Kidney (tissue), 14 donors: ENCODE results near the gene NIBAN1. TPM values are rescaled to one million over a fixed set of nuclear protein-coding genes. Genes with fewer than 3 reads are reported as not detected.
A peak's percentile ranks its signal among the peaks of the same experiment; 100 is the strongest.

ENCODE experiments used
- DNase-seq, 5 donors: peaks; one replicate each; pipeline ENCODE4 v3.0.0-alpha.2; 2013 to 2020
- FAIRE-seq: peaks from 2 replicates; lab custom pipeline; 2012; peaks lifted over from hg19 to GRCh38; lab: Jason Lieb, UNC
- H3K27ac ChIP-seq, 2 donors: one replicate each; pipeline ENCODE4 v1.7.0; 2013; ENCODE audit warnings: low read depth in 2 of 2, low read length in 2 of 2, inconsistent platforms in 1 of 2
- H3K27me3 ChIP-seq: one replicate; pipeline ENCODE4 v1.7.1; 2013; ENCODE audit warnings: low read length, inconsistent platforms; ENCODE audit not compliant: control insufficient read depth, insufficient read depth
- H3K36me3 ChIP-seq, 3 donors: one replicate each; pipeline versions ENCODE4 v1.7.0 to v1.7.1; 2013; ENCODE audit warnings: low read length in 3 of 3, control low read depth in 1 of 3, inconsistent platforms in 1 of 3; ENCODE audit not compliant: insufficient read depth in 3 of 3, control insufficient read depth in 2 of 3
- H3K4me1 ChIP-seq, 3 donors: one replicate each; pipeline versions ENCODE4 v1.7.0 to v1.7.1; 2013; ENCODE audit warnings: low read length in 3 of 3, inconsistent platforms in 1 of 3, low read depth in 1 of 3; ENCODE audit not compliant: control insufficient read depth in 2 of 3, insufficient read depth in 2 of 3
- H3K4me3 ChIP-seq, 3 donors: one replicate each; pipeline versions ENCODE4 v1.7.0 to v1.8.1; 2013; ENCODE audit warnings: low read length in 3 of 3, control low read depth in 1 of 3, inconsistent platforms in 1 of 3
- H3K9ac ChIP-seq, 3 donors: one replicate each; pipeline versions ENCODE4 v1.7.0 to v1.7.1; 2013; ENCODE audit warnings: low read length in 3 of 3, control low read depth in 1 of 3, inconsistent platforms in 1 of 3
- H3K9me3 ChIP-seq, 3 donors: one replicate each; pipeline versions ENCODE4 v1.7.0 to v1.7.1; 2013; ENCODE audit warnings: low read length in 3 of 3, control low read depth in 1 of 3, inconsistent platforms in 1 of 3; ENCODE audit not compliant: control insufficient read depth in 2 of 3, insufficient read depth in 1 of 3
- CTCF ChIP-seq: IDR thresholded peaks from 3 replicates; pipeline ENCODE4 v1.5.1; 2012; ENCODE audit warnings: mild to moderate bottlenecking, moderate library complexity, borderline replicate concordance; ENCODE audit not compliant: insufficient read depth; ENCODE audit errors: extremely low read depth
- intact Hi-C: fragments of 100-400 bp; cut with DNase I; formaldehyde crosslinking; loops from one replicate; pipeline ENCODE4 v1.11.1; 2022
- polyA plus RNA-seq: library from polyadenylated mRNA; stranded (reverse); fragments of 350-450 nt; fragmentation: Illumina TruSeq; extraction: RNeasy Lipid Tissue Mini Kit (QIAGEN cat#74804); gene quantifications from one replicate; pipeline ENCODE4 v1.2.3, GENCODE V29; 2014; ENCODE audit warnings: low read depth, low replicate concordance; ENCODE audit not compliant: insufficient read depth
- total RNA-seq: library from RNA; stranded (reverse); fragmentation: NEBNext Ultra II Directional; extraction: Animal tissue kit (Norgen Biotek cat#: 25700); gene quantifications from one replicate; pipeline ENCODE4 v1.2.1, GENCODE V29; 2021
- donor health status: control.
- donor health status: control.
- donor health status: control.
- donor health status: control.
- donor health status: control.
- donor health status: DM: yes; HTN: yes; CAD: no.
- donor health status: Normal renal cell carcinoma (clear cell type).

The NIBAN1 gene
- total and polyA plus RNA-seq, 2 donors from 2014 or later: 2.6 to 25.4 TPM

DNA sequence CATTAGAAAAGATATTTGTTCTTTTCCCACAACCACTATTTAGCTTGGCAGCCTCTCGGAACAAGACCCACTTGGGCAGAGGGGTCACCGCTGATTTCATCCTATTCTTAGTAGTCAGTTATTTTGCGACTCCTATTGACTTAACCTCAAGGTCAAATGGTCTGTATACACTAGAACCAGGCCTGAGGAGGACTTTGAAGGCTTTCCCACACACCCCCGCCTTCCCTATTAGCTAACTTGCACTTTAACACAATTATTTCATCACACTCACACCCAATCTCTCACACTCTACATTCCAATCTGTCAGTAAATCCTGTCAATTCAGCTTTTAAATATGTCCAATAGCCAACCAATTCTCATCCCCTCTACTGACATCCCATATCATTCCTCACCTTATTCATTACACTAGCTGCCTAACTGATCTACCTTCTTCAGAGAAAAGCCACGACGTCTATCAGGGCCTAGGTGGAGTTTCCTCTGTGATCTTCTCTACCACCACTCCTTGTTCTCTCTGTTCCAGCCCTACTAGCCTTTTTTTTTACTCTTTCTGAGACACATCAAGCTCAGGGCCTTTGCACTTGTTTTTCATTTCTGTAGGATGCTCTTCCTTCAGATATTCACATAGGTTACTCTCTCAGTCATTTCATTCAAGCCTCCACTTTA, 1.0 kb upstream of the NIBAN1 start:
- intact Hi-C loops: no loop called here
- FAIRE-seq (no peak), DNase-seq (peak in 1 of 5 donors; percentile 12)
- no peaks in the 10 kb centered on the region for H3K27me3 ChIP-seq
- no peak overlapping the region for H3K27ac ChIP-seq
- H3K36me3 ChIP-seq: no peaks in the 10 kb centered on the region
- H3K4me3 ChIP-seq: no peak overlapping the region
- no peaks in the 10 kb centered on the region for H3K9me3 ChIP-seq
- TF ChIP-seq CTCF: no peak
- no peaks in the 10 kb centered on the region for H3K4me1 ChIP-seq
- H3K9ac ChIP-seq: no peak overlapping the region

GRCh38 chr1:184974837-184975115, 468 bp upstream of the NIBAN1 start:
- no peak for TF ChIP-seq CTCF
- no peaks in the 10 kb centered on the region for H3K9me3 ChIP-seq
- no peaks in the 10 kb centered on the region for H3K4me1 ChIP-seq
- no peak overlapping the region for H3K9ac ChIP-seq
- no peaks in the 10 kb centered on the region for H3K36me3 ChIP-seq
- H3K4me3 ChIP-seq: peak overlapping the region in 2 of 3 donors; percentile 28 to 84
- H3K27ac ChIP-seq: no peak overlapping the region
- DNase-seq (no peak), FAIRE-seq (no peak)
- no peaks in the 10 kb centered on the region for H3K27me3 ChIP-seq
- intact Hi-C loops: no loop called here

DNA sequence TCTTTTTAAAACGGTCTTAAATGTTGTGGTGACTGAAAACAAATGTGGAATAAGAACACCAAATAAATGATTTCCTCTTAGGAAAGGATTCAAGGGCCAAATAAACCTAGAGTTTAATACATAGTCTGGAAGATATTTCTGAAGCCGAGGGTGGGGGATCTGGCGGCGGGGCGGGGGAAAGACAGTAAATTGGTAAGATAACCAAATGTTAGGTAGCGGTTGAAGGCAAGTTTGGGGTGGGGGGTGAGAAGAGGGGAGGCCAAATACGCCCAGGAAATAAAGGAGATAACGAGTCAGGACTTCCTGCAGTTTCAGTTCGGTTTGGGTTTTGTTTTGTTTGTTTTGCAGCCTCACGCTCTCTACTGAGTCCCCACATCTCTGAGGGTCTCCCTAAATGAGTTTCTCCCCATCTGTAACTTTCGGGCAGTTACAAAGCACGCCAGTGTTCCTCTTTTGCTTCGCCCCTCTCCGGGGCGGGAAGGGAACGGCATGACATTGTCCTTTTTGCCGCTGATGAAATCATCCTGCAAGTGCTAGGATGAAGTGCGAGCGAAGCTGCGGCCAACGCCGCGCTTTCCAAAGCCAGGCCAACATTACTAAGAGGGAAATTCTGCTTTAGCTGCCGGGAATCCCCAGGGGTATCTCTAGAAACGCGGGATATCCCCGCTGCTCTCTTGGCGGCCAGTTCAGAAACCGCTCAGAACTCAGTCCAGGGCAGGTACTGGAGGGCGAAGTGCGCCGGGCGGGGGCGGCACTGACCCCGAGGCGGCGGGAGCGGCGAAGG, 844 bp downstream of the NIBAN1 start:
- intact Hi-C loops: no loop called here
- Histone ChIP-seq H3K27ac (peak overlapping the region; percentile 14 to 36), H3K36me3 (no peaks in the 10 kb centered on the region), H3K9me3 (no peaks in the 10 kb centered on the region), H3K27me3 (no peaks in the 10 kb centered on the region), H3K9ac (peak overlapping the region; percentile 17 to 56 (median 43)), H3K4me1 (no peaks in the 10 kb centered on the region), H3K4me3 (peak overlapping the region; percentile 70 to 84 (median 83))
- DNase-seq (peak; percentile 41 to 77 (median 53)), FAIRE-seq (no peak)
- TF ChIP-seq CTCF: no peak
